GM23338 (cell line): ENCODE measurements around the gene AHR. TPM values are rescaled to one million over a fixed set of nuclear protein-coding genes. Genes with fewer than 3 reads are reported as not detected.

ENCODE experiments used
- ATAC-seq: fragments of 200-7000 bp; cut with Tn5 transposase; 3 replicates; pipeline ENCODE4 v1.9.1; 2020
- DNase-seq: peaks from one replicate; pipeline ENCODE4 v3.0.0-alpha.2; 2015; ENCODE audit warnings: low spot score
- H2AFZ ChIP-seq: fragments of 200-600 bp; sonication (generic); 2 replicates; pipeline ENCODE4 v1.8.0; 2016; ENCODE audit warnings: antibody characterized with exemption, mild to moderate bottlenecking, moderate library complexity
- H3F3A ChIP-seq: fragments of 200-600 bp; sonication (generic); replicated peaks from 2 replicates; pipeline ENCODE4 v1.8.0; 2017; ENCODE audit warnings: antibody characterized with exemption, mixed run types, low read depth
- H3K27ac ChIP-seq: fragments of 200-600 bp; sonication (generic); 2 replicates; pipeline ENCODE4 v1.6.1; 2016; ENCODE audit warnings: low read depth
- H3K27me3 ChIP-seq: fragments of 200-600 bp; sonication (generic); 2 replicates; pipeline ENCODE4 v1.8.0; 2016; ENCODE audit warnings: mild to moderate bottlenecking, mixed run types, moderate library complexity; ENCODE audit not compliant: insufficient read depth
- H3K36me3 ChIP-seq: fragments of 200-600 bp; sonication (generic); 2 replicates; pipeline ENCODE4 v1.8.0; 2016; ENCODE audit warnings: mild to moderate bottlenecking; ENCODE audit not compliant: insufficient read depth
- H3K4me1 ChIP-seq: fragments of 200-600 bp; sonication (generic); 2 replicates; pipeline ENCODE4 v1.8.0; 2016; ENCODE audit warnings: mild to moderate bottlenecking, moderate library complexity; ENCODE audit not compliant: insufficient read depth
- H3K4me2 ChIP-seq: fragments of 200-600 bp; sonication (generic); 2 replicates; pipeline ENCODE4 v1.7.1; 2017; ENCODE audit warnings: mixed run types
- H3K4me3 ChIP-seq: fragments of 200-600 bp; sonication (generic); 2 replicates; pipeline ENCODE4 v1.6.1; 2016; ENCODE audit warnings: mixed run types
- H3K79me2 ChIP-seq: fragments of 200-600 bp; sonication (generic); replicated peaks from 2 replicates; pipeline ENCODE4 v1.8.0; 2017; ENCODE audit warnings: mild to moderate bottlenecking; ENCODE audit not compliant: insufficient read depth
- H3K9me2 ChIP-seq: fragments of 200-600 bp; sonication (generic); 2 replicates; pipeline ENCODE4 v1.8.0; 2017; ENCODE audit not compliant: insufficient read depth
- H4K20me1 ChIP-seq: fragments of 200-600 bp; sonication (generic); replicated peaks from 2 replicates; pipeline ENCODE4 v1.8.0; 2017; ENCODE audit warnings: mild to moderate bottlenecking; ENCODE audit not compliant: insufficient read depth
- H3K27ac Mint-ChIP-seq: 2 replicates; pipeline ENCODE4 v1.8.0; 2020; ENCODE audit warnings: inconsistent platforms, mild to moderate bottlenecking, moderate library complexity, mixed read lengths
- H3K27me3 Mint-ChIP-seq: 3 replicates; pipeline ENCODE4 v1.8.0; 2022; ENCODE audit warnings: low read depth, mild to moderate bottlenecking, moderate library complexity, mixed read lengths, inconsistent platforms; ENCODE audit not compliant: insufficient read depth, poor library complexity
- H3K36me3 Mint-ChIP-seq: 3 replicates; pipeline ENCODE4 v1.8.0; 2021; ENCODE audit warnings: low read depth, mild to moderate bottlenecking, inconsistent platforms, moderate library complexity, mixed read lengths
- H3K4me1 Mint-ChIP-seq: 3 replicates; pipeline ENCODE4 v1.8.0; 2020; ENCODE audit warnings: mild to moderate bottlenecking, inconsistent platforms, mixed read lengths
- H3K4me3 Mint-ChIP-seq: 3 replicates; pipeline ENCODE4 v1.8.0; 2021; ENCODE audit warnings: moderate library complexity, mild to moderate bottlenecking, inconsistent platforms, mixed read lengths
- H3K9me3 Mint-ChIP-seq: 3 replicates; pipeline ENCODE4 v1.8.0; 2020; ENCODE audit warnings: moderate library complexity, mild to moderate bottlenecking, inconsistent platforms, mixed read lengths
- CREB1 ChIP-seq: fragments of 250-450 bp; sonication (Bioruptor Pico); IDR thresholded peaks from 2 replicates; pipeline ENCODE4 v1.5.0; 2020; ENCODE audit warnings: low read depth, mild to moderate bottlenecking, moderate library complexity
- CTCF ChIP-seq, 2 experiments: fragments of 200-600 bp in 1 of 2; sonication (generic) in 1 of 2; conservative IDR thresholded peaks; 2 replicates each; pipeline versions ENCODE4 v1.5.1 to v1.6.1; 2016 to 2017; ENCODE audit warnings: antibody characterized with exemption in 2 of 2, low read depth in 2 of 2, mild to moderate bottlenecking in 2 of 2, moderate library complexity in 1 of 2
- ETS1 ChIP-seq: IDR thresholded peaks from 2 replicates; pipeline ENCODE4 v1.6.1; 2016; ENCODE audit warnings: antibody characterized with exemption
- EZH2 ChIP-seq: fragments of 200-600 bp; sonication (generic); IDR thresholded peaks from one replicate; pipeline ENCODE4 v1.8.0; 2017; ENCODE audit warnings: antibody characterized with exemption, mild to moderate bottlenecking, low read depth; ENCODE audit not compliant: unreplicated experiment
- EZH2phosphoT487 ChIP-seq: fragments of 200-600 bp; sonication (generic); IDR thresholded peaks from one replicate; pipeline ENCODE4 v1.8.1; 2018; ENCODE audit warnings: antibody characterized with exemption; ENCODE audit not compliant: unreplicated experiment
- JUNB ChIP-seq: IDR thresholded peaks from one replicate; pipeline ENCODE4 v1.6.1; 2016; ENCODE audit warnings: antibody characterized with exemption; ENCODE audit not compliant: unreplicated experiment
- NANOG ChIP-seq: IDR thresholded peaks from 2 replicates; pipeline ENCODE4 v1.6.1; 2016; ENCODE audit warnings: antibody characterized with exemption, borderline replicate concordance
- POLR2AphosphoS5 ChIP-seq: IDR thresholded peaks from 2 replicates; pipeline ENCODE4 v1.6.1; 2016; ENCODE audit warnings: antibody characterized with exemption, low read depth
- STAT1 ChIP-seq: IDR thresholded peaks from one replicate; pipeline ENCODE4 v1.6.1; 2016; ENCODE audit warnings: antibody characterized with exemption; ENCODE audit not compliant: unreplicated experiment
- ZNF114 ChIP-seq: fragments of 250-450 bp; sonication (Bioruptor Pico); IDR thresholded peaks from 2 replicates; pipeline ENCODE4 v1.5.0; 2020; ENCODE audit warnings: mild to moderate bottlenecking, moderate library complexity
- ZNF331 ChIP-seq: fragments of 250-450 bp; sonication (Bioruptor Pico); IDR thresholded peaks from 2 replicates; pipeline ENCODE4 v1.5.0; 2020; ENCODE audit warnings: low read depth, mild to moderate bottlenecking, moderate library complexity
- polyA plus RNA-seq: library from polyadenylated mRNA; unstranded; fragments of >200 nt; fragmentation: Nextera tagmentation; extraction: Ambion mirVana; gene quantifications from 2 replicates; pipeline ENCODE4 v1.2.1, GENCODE V29; 2016
- total RNA-seq: library from RNA; depleted of rRNA; stranded (reverse); fragments of >200 nt; shearing (Covaris generic); gene quantifications from 2 replicates; pipeline ENCODE4 v1.2.3, GENCODE V29; 2014

The AHR gene
- total and polyA plus RNA-seq, 2 experiments from 2014 or later = 3.4 to 14.9 TPM

DNA sequence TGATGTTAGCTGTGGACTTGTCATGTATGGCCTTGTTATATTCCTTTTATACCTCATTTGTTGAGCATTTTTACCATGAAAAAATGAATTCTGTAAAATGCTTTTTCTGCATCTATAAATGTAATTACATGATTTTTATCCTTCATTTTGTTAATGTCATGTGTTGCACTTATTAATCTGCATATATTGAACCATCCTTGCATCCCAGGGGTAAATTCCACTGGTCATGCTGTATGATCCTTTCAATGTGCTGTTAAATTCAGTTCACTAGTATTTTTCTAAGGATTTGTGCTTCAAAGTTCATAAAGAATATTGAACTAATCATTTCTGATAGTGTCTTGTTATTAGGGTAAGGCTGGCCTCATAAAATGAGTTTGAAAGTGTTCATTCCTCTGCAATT, 31.9 kb upstream of the AHR start:
- no peak overlapping the region for H3K27ac Mint-ChIP-seq

GRCh38 chr7:17269341-17270221, 28.9 kb upstream of the AHR start:
- Histone ChIP-seq H3K27me3 (no peaks in the 10 kb centered on the region), H3K9me2 (no peaks in the 10 kb centered on the region), H3F3A (no peaks in the 10 kb centered on the region), H3K4me1 (no peaks in the 10 kb centered on the region), H3K27ac (no peak overlapping the region), H4K20me1 (no peaks in the 10 kb centered on the region), H2AFZ (no peak overlapping the region), H3K4me3 (no peak overlapping the region), H3K36me3 (no peaks in the 10 kb centered on the region), H3K4me2 (no peak overlapping the region), H3K79me2 (no peaks in the 10 kb centered on the region)
- DNase-seq (no peak), ATAC-seq (no peak)
- Mint-ChIP-seq H3K9me3 (peaks cover 36% of the 10 kb centered on the region), H3K27ac (no peak overlapping the region), H3K4me1 (peaks cover 4% of the 10 kb centered on the region; the same call in 1 of the 3 replicates), H3K27me3 (no peaks in the 10 kb centered on the region), H3K36me3 (peaks cover 19% of the 10 kb centered on the region), H3K4me3 (no peak overlapping the region)
- TF ChIP-seq EZH2phosphoT487 (no peak), NANOG (no peak), STAT1 (no peak), ETS1 (no peak), POLR2AphosphoS5 (no peak), ZNF114 (CRISPR knock-in tag) (no peak), ZNF331 (no peak), JUNB (no peak), EZH2 (no peak)

More for the DNA sequence above, 31.9 kb upstream of the AHR start:
- peaks cover 36% of the 10 kb centered on the region for H3K9me3 Mint-ChIP-seq
- TF ChIP-seq JUNB (no peak), STAT1 (no peak), CTCF (conservative IDR thresholded peaks at IDR 0.05; ENCODE audit: low read depth in 2 of 2) (no peak), CREB1 (CRISPR knock-in tag) (no peak)
- Histone ChIP-seq H2AFZ (no peak overlapping the region), H3F3A (no peaks in the 10 kb centered on the region), H3K27ac (no peak overlapping the region), H3K79me2 (no peaks in the 10 kb centered on the region), H3K4me1 (no peaks in the 10 kb centered on the region), H3K9me2 (no peaks in the 10 kb centered on the region), H3K4me2 (no peak overlapping the region), H3K36me3 (no peaks in the 10 kb centered on the region), H4K20me1 (no peaks in the 10 kb centered on the region), H3K27me3 (no peaks in the 10 kb centered on the region), H3K4me3 (no peak overlapping the region)
- ATAC-seq (no peak), DNase-seq (no peak)
- H3K4me1 Mint-ChIP-seq = no peaks in the 10 kb centered on the region
- H3K4me3 Mint-ChIP-seq = no peak overlapping the region
- no peaks in the 10 kb centered on the region for H3K27me3 Mint-ChIP-seq
- H3K36me3 Mint-ChIP-seq = peaks cover 19% of the 10 kb centered on the region
